ENCODE measurements around the gene ATP8B1.

DNA sequence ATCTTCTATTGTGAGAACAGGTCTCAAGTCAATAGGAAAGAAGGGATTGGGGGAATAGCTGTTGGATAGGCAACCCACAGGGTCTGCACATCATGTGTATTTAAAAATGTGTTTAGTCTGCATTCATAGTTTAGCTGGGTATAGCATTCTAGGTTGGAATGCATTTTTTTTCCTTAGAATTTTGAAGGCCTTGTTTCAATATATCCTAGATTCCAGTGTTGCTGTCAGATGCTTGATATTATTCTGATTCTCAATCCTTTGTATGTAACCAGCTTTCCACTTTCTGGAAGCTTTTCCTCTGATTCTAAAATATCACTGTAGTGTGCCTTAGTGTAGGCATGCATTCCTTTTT lies 9.0 kb upstream of the ATP8B1 start:
- TF ChIP-seq, protein P1, sequence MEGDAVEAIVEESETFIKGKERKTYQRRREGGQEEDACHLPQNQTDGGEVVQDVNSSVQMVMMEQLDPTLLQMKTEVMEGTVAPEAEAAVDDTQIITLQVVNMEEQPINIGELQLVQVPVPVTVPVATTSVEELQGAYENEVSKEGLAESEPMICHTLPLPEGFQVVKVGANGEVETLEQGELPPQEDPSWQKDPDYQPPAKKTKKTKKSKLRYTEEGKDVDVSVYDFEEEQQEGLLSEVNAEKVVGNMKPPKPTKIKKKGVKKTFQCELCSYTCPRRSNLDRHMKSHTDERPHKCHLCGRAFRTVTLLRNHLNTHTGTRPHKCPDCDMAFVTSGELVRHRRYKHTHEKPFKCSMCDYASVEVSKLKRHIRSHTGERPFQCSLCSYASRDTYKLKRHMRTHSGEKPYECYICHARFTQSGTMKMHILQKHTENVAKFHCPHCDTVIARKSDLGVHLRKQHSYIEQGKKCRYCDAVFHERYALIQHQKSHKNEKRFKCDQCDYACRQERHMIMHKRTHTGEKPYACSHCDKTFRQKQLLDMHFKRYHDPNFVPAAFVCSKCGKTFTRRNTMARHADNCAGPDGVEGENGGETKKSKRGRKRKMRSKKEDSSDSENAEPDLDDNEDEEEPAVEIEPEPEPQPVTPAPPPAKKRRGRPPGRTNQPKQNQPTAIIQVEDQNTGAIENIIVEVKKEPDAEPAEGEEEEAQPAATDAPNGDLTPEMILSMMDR (IDR thresholded peaks at IDR 0.05; ENCODE audit: insufficient read depth, low read length, poor library complexity, severe bottlenecking) = no peak
- no peak for TF ChIP-seq EZH2phosphoT487 (conservative IDR thresholded peaks at IDR 0.05; ENCODE audit: low read length)

Measured in SU-DHL-6 (cell line).